Natural killer cell treated with Interleukin-12 subunit alpha and Interleukin-12 subunit beta and Interleukin-15 and Interleukin-18, amount 100 ng/mL, for 72 hours (primary cell): ENCODE data around the gene CETP. TPM values are rescaled to one million over a fixed set of nuclear protein-coding genes. Genes with fewer than 3 reads are reported as not detected.

Experiments used
- ATAC-seq, 2 donors: fragments of 150-1000 bp; cut with Tn5 transposase in 1 of 2; sonication (Bioruptor Pico), chemical (Tn5 transposase) in 1 of 2; 2 replicates each; pipeline ENCODE4 v1.10.0; 2021
- DNase-seq: peaks from one replicate; pipeline ENCODE4 v3.0.0; 2022; ENCODE audit warnings: low spot score
- H3K27ac Mint-ChIP-seq, 2 donors: 1 replicate in 1 of 2; 2 replicates in 1 of 2; pipeline ENCODE4 v1.8.0; 2022; ENCODE audit warnings: mixed read lengths in 2 of 2, mild to moderate bottlenecking in 1 of 2, moderate library complexity in 1 of 2
- H3K27me3 Mint-ChIP-seq, 2 donors: 1 replicate in 1 of 2; 2 replicates in 1 of 2; pipeline ENCODE4 v1.8.0; 2022; ENCODE audit warnings: mixed read lengths in 2 of 2
- H3K36me3 Mint-ChIP-seq: one replicate; pipeline ENCODE4 v1.8.0; 2022; ENCODE audit warnings: mixed read lengths
- H3K4me1 Mint-ChIP-seq, 2 donors: 1 replicate in 1 of 2; 2 replicates in 1 of 2; pipeline ENCODE4 v1.8.0; 2022; ENCODE audit warnings: low read depth in 2 of 2, mixed read lengths in 2 of 2, mild to moderate bottlenecking in 1 of 2
- H3K4me3 Mint-ChIP-seq: one replicate; pipeline ENCODE4 v1.8.0; 2022; ENCODE audit warnings: mixed read lengths
- H3K9me3 Mint-ChIP-seq: 2 replicates; pipeline ENCODE4 v1.8.0; 2022; ENCODE audit warnings: mixed read lengths
- total RNA-seq, 2 donors: library from RNA; stranded (reverse); gene quantifications; one replicate each; pipeline ENCODE4 v1.2.3, GENCODE V29; 2022

The CETP gene
- total RNA-seq, 2 donors from 2014 or later, result not detected

DNA sequence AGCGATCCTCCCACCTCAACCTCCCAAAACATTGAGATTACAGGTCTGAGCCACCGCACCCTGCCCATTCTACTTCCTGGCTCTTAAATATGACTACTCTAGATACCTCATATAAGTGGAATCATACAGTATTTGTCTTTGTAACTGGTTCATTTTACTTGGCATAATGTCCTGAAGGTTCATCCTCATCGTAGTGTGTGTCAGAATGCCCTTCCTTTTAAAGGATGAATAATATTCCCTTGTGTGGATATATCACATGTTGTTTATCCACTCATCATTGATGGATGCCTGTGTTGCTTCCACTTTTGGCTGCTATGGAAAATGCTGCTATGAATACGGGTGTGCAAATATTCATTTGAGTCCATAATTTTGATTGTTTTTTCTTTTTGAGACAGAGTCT lies 5.7 kb upstream of the CETP start:
- ATAC-seq, result no peak
- H3K4me3 Mint-ChIP-seq, result no peak overlapping the region
- no peaks in the 10 kb centered on the region for H3K9me3 Mint-ChIP-seq
- H3K27ac Mint-ChIP-seq, result no peak overlapping the region
- DNase-seq, result no peak
- H3K4me1 Mint-ChIP-seq, result peaks cover 5% of the 10 kb centered on the region in 2 donors
- H3K36me3 Mint-ChIP-seq, result no peaks in the 10 kb centered on the region
- H3K27me3 Mint-ChIP-seq, result peaks cover 0 to 9% of the 10 kb centered on the region in 2 donors

DNA sequence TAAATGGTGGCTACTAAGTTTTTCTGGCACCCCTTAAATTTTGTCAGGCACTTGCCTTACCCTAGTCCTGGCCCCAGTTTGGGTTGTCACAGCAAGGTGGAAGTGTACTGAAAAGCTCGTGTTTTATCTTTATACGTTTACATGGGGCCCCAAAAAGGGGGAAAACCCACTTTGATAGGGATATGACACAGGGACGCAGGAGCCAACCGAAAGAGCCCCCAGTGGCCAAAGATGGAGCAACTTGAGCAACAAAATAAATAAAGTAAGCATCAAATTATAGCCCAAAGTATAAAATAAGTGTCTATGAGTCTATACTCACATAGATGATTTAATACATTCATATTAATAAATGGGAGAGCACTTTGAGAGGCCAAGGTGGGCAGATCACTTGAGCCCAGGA lies 5.0 kb upstream of the CETP start:
- Mint-ChIP-seq H3K4me3 (no peak overlapping the region), H3K27ac (no peak overlapping the region), H3K4me1 (no peaks in the 10 kb centered on the region), H3K9me3 (no peaks in the 10 kb centered on the region), H3K27me3 (peaks cover 0 to 9% of the 10 kb centered on the region in 2 donors), H3K36me3 (no peaks in the 10 kb centered on the region)
- DNase-seq, result no peak
- no peak for ATAC-seq

DNA sequence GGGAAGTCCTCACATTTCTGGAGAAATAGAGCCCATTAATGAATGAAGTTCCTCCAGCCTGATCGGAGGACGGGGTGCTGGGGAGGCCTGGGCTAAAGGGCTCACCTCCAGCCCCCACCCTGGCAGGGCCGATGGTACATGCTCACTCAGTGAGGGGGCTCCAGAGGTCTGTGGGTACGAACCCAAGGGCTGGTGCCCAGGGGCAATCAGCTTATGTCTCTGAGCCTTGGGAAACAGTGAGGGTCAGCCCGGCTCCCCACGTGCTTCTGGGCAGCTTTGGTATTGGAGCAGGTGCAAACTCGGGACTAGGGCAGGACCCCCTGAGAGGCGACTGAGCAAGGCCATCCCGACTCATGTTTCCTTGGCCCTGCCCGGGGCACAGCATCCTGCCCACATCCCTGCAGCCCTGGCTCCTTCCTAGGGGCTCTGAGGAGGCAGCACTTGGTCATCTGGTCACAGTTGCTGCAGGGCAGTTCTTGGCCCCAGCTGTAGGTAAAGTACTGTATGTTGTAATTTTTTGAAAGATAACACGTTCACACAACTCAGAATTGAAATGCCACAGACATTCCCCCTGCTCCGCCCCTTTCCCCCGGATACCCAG lies 969 bp upstream of the CETP start:
- ATAC-seq, result no peak
- H3K4me1 Mint-ChIP-seq, result peaks cover 12 to 13% of the 10 kb centered on the region in 2 donors
- H3K27ac Mint-ChIP-seq, result no peak overlapping the region

DNA sequence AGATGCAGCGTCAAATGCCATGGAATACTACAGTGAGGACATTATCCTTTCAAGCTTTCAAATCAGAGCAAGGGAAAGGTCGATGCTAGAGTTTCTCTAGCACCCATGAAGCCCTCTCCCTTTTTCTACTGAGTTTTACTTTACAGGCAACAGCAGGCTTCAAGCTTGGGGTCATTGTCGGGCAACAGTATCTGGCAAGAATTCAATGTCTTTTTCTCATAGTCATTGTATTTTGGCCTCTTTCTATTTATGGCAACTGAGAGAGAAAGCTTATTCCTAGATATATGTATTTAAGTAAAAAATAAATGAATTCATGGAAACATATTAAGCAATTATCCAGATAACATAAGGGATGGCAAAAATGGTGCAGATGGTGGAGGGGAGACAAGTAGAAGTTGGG lies 364 bp upstream of the CETP start:
- DNase-seq (no peak), ATAC-seq (no peak)
- Mint-ChIP-seq H3K4me1 (peaks cover 16 to 17% of the 10 kb centered on the region in 2 donors), H3K36me3 (no peaks in the 10 kb centered on the region), H3K4me3 (no peak overlapping the region), H3K27ac (no peak overlapping the region), H3K27me3 (peaks cover 0 to 9% of the 10 kb centered on the region in 2 donors), H3K9me3 (no peaks in the 10 kb centered on the region)

More for the DNA sequence above, 969 bp upstream of the CETP start:
- Mint-ChIP-seq H3K36me3 (no peaks in the 10 kb centered on the region), H3K9me3 (no peaks in the 10 kb centered on the region), H3K4me3 (no peak overlapping the region), H3K27me3 (peaks cover 0 to 9% of the 10 kb centered on the region in 2 donors)
- DNase-seq, result no peak

DNA sequence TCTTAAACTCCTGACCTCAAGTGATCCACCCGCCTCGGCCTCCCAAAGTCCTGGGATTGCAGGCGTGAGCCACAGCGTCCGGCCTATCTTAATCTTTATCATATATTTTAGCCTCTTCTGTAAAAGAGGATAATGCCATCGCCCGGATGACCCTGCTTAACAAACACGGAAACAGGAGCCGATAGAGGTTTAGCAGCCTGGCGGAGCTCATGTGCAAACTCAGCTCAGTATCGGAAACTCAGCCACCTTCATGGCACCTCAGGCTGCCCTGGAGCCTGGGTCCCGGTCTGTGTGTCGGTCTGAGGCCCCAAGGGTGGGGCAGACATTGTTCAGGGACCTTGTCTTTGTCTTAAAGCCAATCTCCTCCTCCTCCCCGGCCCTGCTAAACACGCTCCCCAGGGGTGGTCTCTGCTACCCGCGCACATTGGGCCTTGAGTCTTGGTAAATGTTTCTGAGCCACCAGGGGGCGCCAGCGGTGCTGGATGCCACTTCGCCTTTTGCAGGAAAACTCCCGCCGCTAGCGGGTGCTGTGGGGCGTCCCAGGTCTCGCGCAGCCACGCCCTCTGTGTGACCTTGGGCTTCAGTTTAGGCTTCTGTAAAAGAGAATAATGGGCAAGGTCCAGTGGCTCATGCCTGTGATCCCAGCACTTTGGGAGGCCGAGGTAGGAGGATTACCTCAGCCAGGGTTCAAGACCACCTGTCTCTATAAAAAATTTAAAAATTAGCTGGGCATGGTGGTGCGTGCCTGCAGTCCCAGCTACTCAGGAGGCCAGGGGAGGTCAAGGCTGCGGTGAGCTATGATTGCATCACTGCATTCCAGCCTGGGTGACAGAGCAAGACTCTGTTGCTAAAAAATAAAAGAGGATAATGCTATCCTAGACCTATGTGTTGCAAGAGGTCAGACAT lies 2.7 kb downstream of the CETP start:
- Mint-ChIP-seq H3K27ac (peak overlapping the region; percentile 27 to 64), H3K27me3 (peaks cover 0 to 6% of the 10 kb centered on the region in 2 donors), H3K4me3 (no peak overlapping the region), H3K4me1 (peaks cover 16 to 17% of the 10 kb centered on the region in 2 donors), H3K36me3 (no peaks in the 10 kb centered on the region), H3K9me3 (no peaks in the 10 kb centered on the region)
- DNase-seq (peak; percentile 93), ATAC-seq (peak; percentile 88 to 91)

DNA sequence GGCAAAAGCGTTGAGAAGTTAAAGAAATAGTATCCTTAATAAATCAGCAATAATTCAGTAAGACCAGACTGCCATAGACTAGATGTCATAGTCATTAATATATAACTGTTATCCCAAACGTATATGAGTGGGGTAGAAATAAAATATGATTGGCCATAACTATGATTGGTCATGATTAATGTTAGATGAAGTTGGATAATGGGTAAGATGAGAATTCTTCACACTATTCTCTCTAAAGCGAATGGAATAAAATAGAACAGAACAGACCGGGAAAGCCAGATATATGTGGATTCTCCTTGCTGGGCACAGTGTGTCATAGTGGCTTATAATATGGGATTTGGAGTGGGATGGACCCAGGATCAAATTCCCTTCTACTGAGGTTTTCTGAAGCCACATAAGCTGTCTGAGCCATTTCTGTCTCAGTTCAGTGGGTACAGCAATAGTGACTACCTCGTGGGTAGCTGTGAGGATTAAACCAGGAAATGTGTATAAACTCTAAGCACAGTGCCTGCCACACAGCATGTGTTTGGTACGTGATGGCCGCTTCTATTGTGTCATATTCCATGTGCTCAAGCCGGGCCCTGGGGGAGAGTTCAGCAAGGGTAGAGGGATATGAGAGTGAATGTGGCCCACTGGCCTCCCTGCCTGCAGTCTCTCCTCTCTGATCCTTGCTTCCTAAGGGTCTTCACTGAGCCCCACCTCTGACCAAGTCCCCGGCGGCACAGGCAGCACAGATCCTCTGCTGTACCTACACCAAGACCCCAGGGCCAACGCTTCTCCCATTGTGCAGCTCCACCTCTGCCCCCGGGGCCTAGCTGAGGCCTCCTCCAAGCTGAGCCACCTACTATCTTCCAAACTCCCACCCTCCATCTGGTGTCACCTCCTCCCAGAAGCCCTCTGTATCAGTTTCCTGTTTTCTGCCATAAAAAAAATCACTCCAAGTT lies 3.7 kb downstream of the CETP start:
- ATAC-seq, result no peak
- peaks cover 16 to 17% of the 10 kb centered on the region in 2 donors for H3K4me1 Mint-ChIP-seq
- no peaks in the 10 kb centered on the region for H3K9me3 Mint-ChIP-seq
- H3K4me3 Mint-ChIP-seq, result no peak overlapping the region
- peak overlapping the region; percentile 64 for H3K27ac Mint-ChIP-seq
- DNase-seq, result no peak
- no peaks in the 10 kb centered on the region for H3K27me3 Mint-ChIP-seq
- H3K36me3 Mint-ChIP-seq, result no peaks in the 10 kb centered on the region

DNA sequence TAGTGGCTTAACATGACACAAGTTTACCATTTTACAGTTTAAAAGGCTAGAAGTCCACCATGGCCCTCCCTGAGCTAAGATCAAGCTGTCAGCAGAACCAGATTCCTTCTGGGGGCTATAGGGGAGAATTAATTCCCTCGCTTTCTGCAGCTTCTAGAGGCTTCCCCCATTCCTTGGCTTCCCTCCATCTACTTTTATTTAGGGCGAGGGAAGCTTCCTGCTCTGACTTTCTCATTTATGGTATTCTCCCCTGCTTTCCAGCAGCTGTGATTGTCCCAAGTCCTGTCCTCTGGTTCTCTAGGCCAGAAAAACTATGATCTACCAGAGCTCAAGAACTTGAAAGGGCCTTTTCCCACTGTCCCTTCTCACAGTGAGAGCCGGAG lies 4.3 kb downstream of the CETP start:
- H3K27me3 Mint-ChIP-seq, result no peaks in the 10 kb centered on the region
- DNase-seq, result no peak
- H3K36me3 Mint-ChIP-seq, result no peaks in the 10 kb centered on the region
- H3K27ac Mint-ChIP-seq, result peak overlapping the region; percentile 64
- no peaks in the 10 kb centered on the region for H3K9me3 Mint-ChIP-seq
- H3K4me3 Mint-ChIP-seq, result no peak overlapping the region
- no peak for ATAC-seq
- peaks cover 16 to 17% of the 10 kb centered on the region in 2 donors for H3K4me1 Mint-ChIP-seq

DNA sequence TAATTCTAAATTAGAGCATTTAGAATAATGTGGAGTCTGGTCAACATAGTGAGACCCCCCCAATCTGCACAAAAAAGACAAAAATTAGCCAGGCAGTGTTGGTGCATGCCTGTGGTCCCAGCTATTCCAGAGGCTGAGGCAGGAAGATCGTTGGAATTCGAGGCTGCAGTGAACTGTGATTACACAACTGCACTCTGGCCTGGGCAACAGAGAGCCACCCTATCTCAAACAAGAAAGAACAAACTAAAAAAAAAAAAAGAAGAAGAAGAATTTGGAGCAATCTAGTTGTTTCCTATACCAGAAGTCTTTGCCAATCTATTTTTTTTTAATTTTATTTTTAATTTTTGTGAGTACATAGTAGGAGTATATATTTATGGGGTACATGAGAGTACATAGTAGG lies 6.0 kb downstream of the CETP start:
- DNase-seq, result no peak
- no peaks in the 10 kb centered on the region for H3K27me3 Mint-ChIP-seq
- no peak for ATAC-seq
- no peaks in the 10 kb centered on the region for H3K9me3 Mint-ChIP-seq
- H3K4me1 Mint-ChIP-seq, result peaks cover 16 to 17% of the 10 kb centered on the region in 2 donors
- H3K27ac Mint-ChIP-seq, result no peak overlapping the region
- no peak overlapping the region for H3K4me3 Mint-ChIP-seq
- no peaks in the 10 kb centered on the region for H3K36me3 Mint-ChIP-seq

DNA sequence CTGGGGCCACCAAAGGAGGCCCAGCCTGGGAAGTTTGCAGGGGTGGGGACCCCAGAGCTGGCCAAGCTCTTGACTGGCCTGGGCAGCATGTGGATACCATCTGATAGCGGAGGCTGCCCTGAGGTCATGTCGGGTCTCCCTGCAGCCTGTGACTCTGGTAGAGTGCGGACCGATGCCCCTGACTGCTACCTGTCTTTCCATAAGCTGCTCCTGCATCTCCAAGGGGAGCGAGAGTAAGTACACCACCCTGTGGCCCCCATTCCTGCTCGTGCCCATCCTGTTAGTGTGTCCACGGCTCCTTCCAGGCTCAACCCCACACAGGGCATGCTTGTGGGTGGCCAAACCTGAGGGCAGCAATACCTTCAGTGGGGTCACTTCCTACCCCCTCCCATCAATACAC lies 8.0 kb downstream of the CETP start:
- Mint-ChIP-seq H3K27ac (no peak overlapping the region), H3K4me1 (peaks cover 14 to 16% of the 10 kb centered on the region in 2 donors), H3K36me3 (no peaks in the 10 kb centered on the region), H3K4me3 (no peak overlapping the region), H3K27me3 (no peaks in the 10 kb centered on the region), H3K9me3 (no peaks in the 10 kb centered on the region)
- DNase-seq, result no peak
- ATAC-seq, result no peak

DNA sequence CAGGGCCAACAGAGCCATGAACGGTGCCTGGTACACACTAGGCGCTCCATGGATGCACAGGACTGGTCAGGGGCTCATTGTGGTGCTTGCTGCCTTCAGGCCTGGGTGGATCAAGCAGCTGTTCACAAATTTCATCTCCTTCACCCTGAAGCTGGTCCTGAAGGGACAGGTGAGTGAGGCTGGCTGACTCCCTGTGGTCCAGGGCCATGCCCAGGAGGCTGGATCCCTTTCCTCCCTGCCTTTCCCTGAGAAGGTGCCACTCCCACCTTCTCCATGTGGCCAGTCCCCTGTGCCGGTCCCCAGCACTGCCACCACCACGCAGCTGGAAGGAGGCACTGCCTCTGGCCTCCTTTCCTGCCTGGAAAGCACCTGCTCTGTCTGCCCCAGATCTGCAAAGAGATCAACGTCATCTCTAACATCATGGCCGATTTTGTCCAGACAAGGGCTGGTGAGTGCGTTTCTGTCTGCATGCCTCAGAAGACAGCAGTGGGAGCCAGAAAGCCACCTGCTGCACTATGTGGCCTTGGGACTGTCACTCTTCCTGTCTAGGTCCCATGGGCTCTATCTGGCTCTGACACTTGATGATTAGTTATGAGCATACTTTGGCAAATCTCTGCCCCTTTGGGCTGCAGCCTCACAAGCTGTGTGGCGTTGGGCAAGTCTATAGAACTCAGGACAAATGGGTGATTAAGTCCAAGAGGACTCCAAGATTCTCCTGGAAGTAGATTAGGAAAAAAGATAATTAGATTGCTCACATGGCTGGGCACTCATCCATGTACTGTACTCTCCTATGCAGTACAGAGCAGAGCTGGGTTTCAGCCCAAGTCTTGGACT lies 9.4 kb downstream of the CETP start:
- H3K36me3 Mint-ChIP-seq, result no peaks in the 10 kb centered on the region

DNA sequence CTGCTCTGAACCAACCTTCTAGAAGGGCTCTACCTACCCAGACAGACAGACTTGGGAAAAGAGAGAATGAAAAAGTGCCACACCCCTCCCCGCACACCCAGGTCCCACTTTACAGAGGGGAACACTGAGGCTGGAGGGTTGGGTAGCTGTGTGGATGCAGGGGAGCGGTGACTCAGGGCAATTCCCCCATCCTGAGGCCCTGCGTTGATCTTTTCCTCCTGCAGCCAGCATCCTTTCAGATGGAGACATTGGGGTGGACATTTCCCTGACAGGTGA lies 10.0 kb downstream of the CETP start:
- Mint-ChIP-seq H3K9me3 (no peaks in the 10 kb centered on the region), H3K4me3 (no peak overlapping the region), H3K36me3 (no peaks in the 10 kb centered on the region), H3K27me3 (peaks cover 0 to 5% of the 10 kb centered on the region in 2 donors), H3K4me1 (peaks cover 4% of the 10 kb centered on the region in 2 donors), H3K27ac (no peak overlapping the region)
- ATAC-seq (no peak), DNase-seq (peak; percentile 49)

More for the DNA sequence above, 9.4 kb downstream of the CETP start:
- no peaks in the 10 kb centered on the region for H3K9me3 Mint-ChIP-seq
- peak in 1 of 2 donors; percentile 7 for ATAC-seq
- peaks cover 0 to 4% of the 10 kb centered on the region in 2 donors for H3K4me1 Mint-ChIP-seq
- H3K27me3 Mint-ChIP-seq, result no peaks in the 10 kb centered on the region
- H3K4me3 Mint-ChIP-seq, result no peak overlapping the region
- DNase-seq, result peak; percentile 29
- peak overlapping the region in 1 of 2 donors; percentile 47 for H3K27ac Mint-ChIP-seq

DNA sequence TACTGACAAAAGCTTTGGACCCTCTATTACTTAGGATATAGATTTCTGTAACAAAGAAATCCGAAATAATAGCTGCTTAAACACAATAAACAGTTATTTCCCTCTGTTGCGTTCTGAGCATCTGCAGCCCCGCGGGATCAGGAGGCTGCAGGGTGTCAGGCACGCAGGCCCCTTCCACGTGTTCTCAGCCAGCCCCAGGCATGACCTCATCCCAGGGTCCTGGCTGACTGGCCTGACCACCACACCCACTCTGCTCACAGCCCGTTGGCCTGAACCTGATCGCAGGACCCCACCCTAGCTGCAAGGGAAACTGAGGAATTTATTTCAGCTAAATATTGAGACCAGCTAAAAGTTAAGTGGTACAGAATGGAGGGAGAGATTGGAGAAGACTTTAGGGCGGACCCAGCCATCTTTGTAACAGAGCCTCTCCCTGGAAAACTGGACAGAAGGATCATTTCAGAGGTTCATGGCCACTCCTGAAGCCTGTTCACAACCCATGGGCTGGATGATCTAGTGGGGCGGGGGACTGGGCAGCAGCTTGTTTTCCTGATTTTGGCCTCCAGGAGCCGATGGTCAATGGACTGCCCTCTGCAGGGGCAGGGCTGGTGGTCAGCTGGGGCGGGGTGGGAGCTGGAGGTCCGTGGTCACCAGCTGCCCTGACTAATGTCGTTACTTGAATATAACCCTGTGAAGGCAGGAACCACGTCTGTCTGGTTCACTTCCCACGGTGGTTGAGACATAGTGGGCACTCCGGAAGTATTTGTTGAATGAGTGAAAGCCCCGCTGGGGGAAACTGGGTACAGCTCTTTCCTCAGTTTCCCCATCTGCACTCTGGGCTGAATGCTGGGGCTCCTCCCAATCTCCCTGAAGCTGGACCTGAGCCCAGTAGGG lies 10.9 kb downstream of the CETP start:
- Mint-ChIP-seq H3K27me3 (peaks cover 0 to 7% of the 10 kb centered on the region in 2 donors), H3K27ac (no peak overlapping the region), H3K4me1 (peaks cover 4 to 5% of the 10 kb centered on the region in 2 donors), H3K4me3 (no peak overlapping the region), H3K36me3 (no peaks in the 10 kb centered on the region), H3K9me3 (no peaks in the 10 kb centered on the region)
- DNase-seq (peak; percentile 38), ATAC-seq (no peak)
